HepG2 (cell line): ENCODE results near the gene OSBPL10. TPM values are rescaled to one million over a fixed set of nuclear protein-coding genes. Genes with fewer than 3 reads are reported as not detected.

Experiments
- ATAC-seq: fragments of 200-7000 bp; cut with Tn5 transposase; 3 replicates; pipeline ENCODE4 v1.9.1; 2020; ENCODE audit warnings: mild to moderate bottlenecking, moderate library complexity
- BruUV-seq: library from RNA; stranded (reverse); fragments of 400-500 nt; replicated peaks from 2 replicates; lab custom pipeline; 2021; lab: Mats Ljungman, UMichigan
- CTCF ChIA-PET: fragments of 300-600 bp; formaldehyde crosslinking; extraction: SDS; loops from one replicate; lab custom pipeline; 2021; ENCODE audit warnings: low total read pairs, inconsistent platforms, low intra/inter-chr PET ratio; lab: Yijun Ruan, JAX
- POLR2A ChIA-PET: fragments of 350-600 bp; sonication (Branson Sonifier 250); formaldehyde crosslinking; loops from one replicate; lab custom pipeline; 2020; ENCODE audit warnings: antibody characterized with exemption, inconsistent platforms; lab: Yijun Ruan, JAX
- DNase-seq: peaks from one replicate; pipeline ENCODE4 v3.0.0-alpha.2; 2015; ENCODE audit warnings: low spot score
- FAIRE-seq: peaks from 3 replicates; lab custom pipeline; 2011; peaks lifted over from hg19 to GRCh38; lab: Jason Lieb, UNC
- H2AFZ ChIP-seq: one replicate; pipeline ENCODE4 v1.6.1; 2011; ENCODE audit warnings: low read length, inconsistent platforms
- H3K27ac ChIP-seq: fragments of 300-600 bp; 3 replicates; pipeline ENCODE4 v1.8.0; 2011; ENCODE audit warnings: mixed run types, mild to moderate bottlenecking, mixed read lengths, low read length, inconsistent platforms; ENCODE audit not compliant: insufficient read depth; ENCODE audit errors: extremely low read length
- H3K27me3 ChIP-seq, 2 experiments: fragments of 200-600 bp in 1 of 2; 2 replicates in 1 of 2; 3 replicates in 1 of 2; pipeline versions ENCODE4 v1.6.0 to v1.8.0; 2011; ENCODE audit warnings: low read length in 2 of 2, mild to moderate bottlenecking in 2 of 2, moderate library complexity in 2 of 2, inconsistent platforms in 1 of 2; ENCODE audit not compliant: insufficient read depth in 2 of 2, control insufficient read depth in 1 of 2
- H3K36me3 ChIP-seq, 2 experiments: fragments of 200-600 bp in 1 of 2; replicated peaks in 1 of 2; 2 replicates in 1 of 2; 3 replicates in 1 of 2; pipeline versions ENCODE4 v1.5.1 to v1.8.0; 2011; ENCODE audit warnings: low read length in 2 of 2, inconsistent platforms in 1 of 2; ENCODE audit not compliant: insufficient read depth in 2 of 2, control insufficient read depth in 1 of 2
- H3K4me1 ChIP-seq: 2 replicates; pipeline ENCODE4 v1.5.1; 2012; ENCODE audit warnings: low read length, inconsistent platforms; ENCODE audit not compliant: insufficient read depth
- H3K4me2 ChIP-seq: 2 replicates; pipeline ENCODE4 v1.6.0; 2011; ENCODE audit warnings: low read depth, low read length, inconsistent platforms
- H3K4me3 ChIP-seq, 3 experiments: fragments of 200-600 bp in 1 of 3; sonication (generic), shearing (Covaris generic) in 1 of 3; replicated peaks in 1 of 3; 2 replicates each; pipeline ENCODE4 v1.5.1; 2011 to 2016; ENCODE audit warnings: low read length in 3 of 3, inconsistent platforms in 2 of 3, low read depth in 2 of 3, mild to moderate bottlenecking in 2 of 3, control low read depth in 1 of 3, mixed read lengths in 1 of 3; ENCODE audit not compliant: insufficient read depth in 1 of 3
- H3K79me2 ChIP-seq: one replicate; pipeline ENCODE4 v1.6.1; 2011; ENCODE audit warnings: low read length, inconsistent platforms; ENCODE audit not compliant: insufficient read depth
- H3K9ac ChIP-seq: 2 replicates; pipeline ENCODE4 v1.6.0; 2011; ENCODE audit warnings: mild to moderate bottlenecking, low read depth, low read length, inconsistent platforms; ENCODE audit not compliant: insufficient read depth
- H3K9me3 ChIP-seq: 2 replicates; pipeline ENCODE4 v1.5.1; 2012; ENCODE audit warnings: mild to moderate bottlenecking, low read length
- H4K20me1 ChIP-seq: 2 replicates; pipeline ENCODE4 v1.6.0; 2011; ENCODE audit warnings: inconsistent platforms, mild to moderate bottlenecking, low read length, moderate library complexity; ENCODE audit not compliant: insufficient read depth
- GPN1 ChIP-seq: sonication (generic); formaldehyde crosslinking; IDR thresholded peaks from 2 replicates; pipeline ENCODE4 v1.5.1; 2020; ENCODE audit warnings: missing genetic modification reagents, borderline replicate concordance
- HOXA9 ChIP-seq: sonication (generic); formaldehyde crosslinking; IDR thresholded peaks from 2 replicates; pipeline ENCODE4 v1.8.1; 2022; ENCODE audit warnings: missing genetic modification reagents, mild to moderate bottlenecking, moderate library complexity, borderline replicate concordance
- LRRFIP1 ChIP-seq: sonication (generic); formaldehyde crosslinking; conservative IDR thresholded peaks from 2 replicates; pipeline ENCODE4 v1.4.0; 2020; ENCODE audit warnings: missing genetic modification reagents
- MTA3 ChIP-seq: sonication (generic); formaldehyde crosslinking; IDR thresholded peaks from 2 replicates; pipeline ENCODE4 v1.4.0; 2020; ENCODE audit warnings: missing genetic modification reagents
- MZF1 ChIP-seq: sonication (generic); formaldehyde crosslinking; IDR thresholded peaks from 2 replicates; pipeline ENCODE4 v1.8.1; 2023; ENCODE audit warnings: mild to moderate bottlenecking, missing genetic modification reagents, borderline replicate concordance
- TFE3 ChIP-seq: IDR thresholded peaks from 2 replicates; pipeline ENCODE4 v1.6.1; 2016
- U2AF1 ChIP-seq: fragments of 200-400 bp; formaldehyde crosslinking; optimal IDR thresholded peaks from 2 replicates; pipeline ENCODE3; 2017; ENCODE audit warnings: mild to moderate bottlenecking, low read depth, low read length
- ZBTB7A ChIP-seq: sonication (generic); formaldehyde crosslinking; IDR thresholded peaks from 2 replicates; pipeline ENCODE4 v1.8.0; 2022; ENCODE audit warnings: mild to moderate bottlenecking, missing genetic modification reagents
- ZNF274 ChIP-seq: sonication (generic); formaldehyde crosslinking; IDR thresholded peaks from 2 replicates; pipeline ENCODE4 v1.5.1; 2020; ENCODE audit warnings: mild to moderate bottlenecking, missing genetic modification reagents
- WGBS: methylation state at CpG from one replicate; pipeline ENCODE4 v1.1.6; 2017; ENCODE audit warnings: low lambda C conversion rate; 5-methylcytosine and 5-hydroxymethylcytosine counted together
- in situ Hi-C: cut with HindIII; loops from 2 replicates; pipeline ENCODE4 v1.10.0; 2017; ENCODE audit warnings: low pct_unique_long_range_greater_than_20kb; ENCODE audit not compliant: extremely low pct_ligation_motif_present
- intact Hi-C: fragments of 100-400 bp; cut with micrococcal nuclease; formaldehyde crosslinking; loops from one replicate; pipeline ENCODE4 v1.10.0; 2022; ENCODE audit not compliant: unreplicated experiment
- polyA plus RNA-seq, 8 experiments: library from polyadenylated mRNA; depleted of rRNA in 3 of 8; stranded (reverse) in 7 of 8; unstranded in 1 of 8; fragments of >200 nt; fragmentation: Illumina TruSeq in 4 of 8; extraction: Trizol in 4 of 8; gene quantifications; 2 replicates each; pipeline versions ENCODE4 v1.2.1 to v1.2.3, GENCODE V29; 2011 to 2016; ENCODE audit warnings: low read depth in 4 of 8, missing spikeins in 1 of 8, mixed read lengths in 1 of 8; ENCODE audit not compliant: insufficient read depth in 1 of 8
- total RNA-seq, 5 experiments: library from RNA; depleted of rRNA; stranded (reverse); fragments of >200 nt; fragmentation: Illumina TruSeq; extraction: Trizol; gene quantifications; 2 replicates each; pipeline ENCODE4 v1.2.3, GENCODE V29; 2016; ENCODE audit warnings: low read depth in 1 of 5

Gene OSBPL10
- total and polyA plus RNA-seq, 2 of the 13 experiments (the other 11 are each of a cell fraction or from before 2014, with no cell fraction given) = 10.3 to 28.6 TPM

GRCh38 chr3:31621314-31621713, 359.7 kb downstream of the OSBPL10 start:
- H4K20me1 ChIP-seq = no peaks in the 10 kb centered on the region
- no peak overlapping the region for H3K4me2 ChIP-seq
- WGBS = 97% methylated on average over 3 of the region's 3 CpGs
- no peak overlapping the region for H3K4me3 ChIP-seq
- peaks cover 5 to 36% of the 10 kb centered on the region in 2 experiments for H3K36me3 ChIP-seq
- no peak for ATAC-seq
- H3K27ac ChIP-seq = no peak overlapping the region
- ChIA-PET POLR2A (no interaction called here), CTCF (no interaction called here)
- no peak for TF ChIP-seq ZBTB7A (CRISPR knock-in tag)
- no peak for TF ChIP-seq GPN1 (CRISPR knock-in tag)
- no peak for TF ChIP-seq MTA3 (CRISPR knock-in tag)
- TF ChIP-seq HOXA9 (CRISPR knock-in tag) = no peak
- in situ Hi-C loops (no loop called here), intact Hi-C loops (no loop called here)
- H3K27me3 ChIP-seq = no peaks in the 10 kb centered on the region
- H2AFZ ChIP-seq = no peak overlapping the region
- no peak for DNase-seq
- H3K4me1 ChIP-seq = no peaks in the 10 kb centered on the region
- no peak for FAIRE-seq
- H3K9me3 ChIP-seq = no peaks in the 10 kb centered on the region
- no peak overlapping the region for H3K9ac ChIP-seq
- no peaks in the 10 kb centered on the region for H3K79me2 ChIP-seq
- BruUV-seq = no TSS peak

GRCh38 chr3:31620656-31621055, 360.4 kb downstream of the OSBPL10 start:
- no peak overlapping the region for H2AFZ ChIP-seq
- no peak overlapping the region for H3K27ac ChIP-seq
- no peaks in the 10 kb centered on the region for H3K27me3 ChIP-seq
- in situ Hi-C loops = no loop called here
- no peaks in the 10 kb centered on the region for H4K20me1 ChIP-seq
- DNase-seq (no peak), ATAC-seq (no peak), FAIRE-seq (no peak)
- WGBS = 95% methylated on average over 1 of the region's 1 CpG
- peaks cover 4 to 36% of the 10 kb centered on the region in 2 experiments; a peak in 4 of 5 replicates for H3K36me3 ChIP-seq
- no peaks in the 10 kb centered on the region for H3K79me2 ChIP-seq
- no TSS peak for BruUV-seq
- no peaks in the 10 kb centered on the region for H3K9me3 ChIP-seq
- no peak overlapping the region for H3K4me2 ChIP-seq
- H3K4me3 ChIP-seq = no peak overlapping the region
- intact Hi-C loops = no loop called here
- no peaks in the 10 kb centered on the region for H3K4me1 ChIP-seq
- CTCF ChIA-PET = no interaction called here
- POLR2A ChIA-PET = no interaction called here
- no peak overlapping the region for H3K9ac ChIP-seq
- no peak for TF ChIP-seq TFE3 (CRISPR knock-in tag)
- no peak for TF ChIP-seq MZF1
- no peak for TF ChIP-seq ZNF274 (CRISPR knock-in tag)
- TF ChIP-seq U2AF1 = no peak
- TF ChIP-seq LRRFIP1 (CRISPR knock-in tag) = no peak
